HG03342 (cell line): Measurements from ENCODE around the gene SLC5A1.
"Not testable (repeated sequence)": the region's sequence is repeated elsewhere in the genome, so short reads cannot be mapped to it uniquely, and the experiment has no call there.

Experiments
- ATAC-seq: cut with Tn5 transposase; IDR thresholded peaks from one replicate; pipeline ENCODE4 v1.9.1; 2021; ENCODE audit warnings: mild to moderate bottlenecking, moderate library complexity; ENCODE audit not compliant: unreplicated experiment

The SLC5A1 gene

DNA sequence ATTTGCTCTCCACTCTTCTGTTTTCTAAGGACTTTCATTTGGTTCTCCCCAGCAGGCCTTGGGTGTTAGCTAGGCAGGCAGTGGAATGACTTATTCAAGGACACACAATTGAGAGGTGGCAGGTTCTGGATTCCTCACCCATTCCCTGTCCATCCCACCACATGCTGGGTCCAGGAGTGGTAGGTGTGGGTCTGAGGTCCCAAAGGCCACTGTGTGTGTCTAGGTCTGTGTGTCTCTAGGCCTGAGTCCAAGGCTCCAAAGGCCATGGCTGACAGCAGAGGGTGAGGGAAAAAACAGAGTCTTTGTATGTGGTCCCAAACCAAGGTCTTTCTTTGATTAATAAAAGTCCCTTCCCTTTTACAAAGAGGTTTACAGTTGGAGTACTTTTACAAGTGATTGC lies 40.8 kb downstream of the SLC5A1 start:
- ATAC-seq = no peak

- ATAC-seq = no peak
Measured at GRCh38 chr22:32088084-32088483, 45.0 kb downstream of the SLC5A1 start.

DNA sequence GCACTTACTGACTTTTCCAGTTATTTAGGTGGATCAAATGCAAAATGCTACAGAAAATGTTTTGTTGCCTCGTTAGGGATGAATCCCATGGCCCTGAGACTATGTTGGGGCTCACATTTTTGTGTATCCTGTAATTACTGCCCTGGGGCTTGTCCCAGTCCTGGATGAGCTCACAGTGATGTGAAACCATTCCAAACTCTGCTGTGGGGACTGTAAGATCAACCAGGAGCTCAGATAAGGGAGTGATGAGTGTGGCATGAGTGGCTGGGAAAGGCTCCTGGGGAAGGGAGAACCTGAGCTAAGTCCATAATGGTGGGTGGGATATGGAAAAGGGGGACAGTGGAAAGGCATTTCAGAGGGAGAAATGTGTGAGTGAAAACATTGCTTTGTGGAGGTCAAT lies 54.0 kb downstream of the SLC5A1 start:
- no peak for ATAC-seq

GRCh38 chr22:32097881-32098499 lies 54.9 kb downstream of the SLC5A1 start:
- ATAC-seq = no peak

DNA sequence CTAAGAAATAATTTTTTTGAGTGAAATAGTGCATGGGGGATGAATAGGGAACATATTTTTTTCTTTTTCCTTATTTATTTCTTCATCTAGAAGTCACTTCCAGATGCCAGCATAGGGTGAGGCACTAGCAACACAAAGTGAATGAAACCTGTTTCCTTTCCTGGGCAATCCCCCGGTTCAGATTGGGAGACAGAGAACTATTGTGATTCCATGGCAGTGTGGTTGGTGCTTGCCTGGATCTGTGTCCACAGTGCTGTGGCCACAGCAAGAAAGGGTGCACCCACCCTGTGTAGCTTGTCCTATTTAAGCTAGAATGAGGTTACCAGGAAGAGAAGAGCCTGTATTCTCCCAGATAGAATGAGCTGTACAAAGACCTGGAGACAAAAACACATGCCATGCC lies 57.6 kb downstream of the SLC5A1 start:
- no peak for ATAC-seq

DNA sequence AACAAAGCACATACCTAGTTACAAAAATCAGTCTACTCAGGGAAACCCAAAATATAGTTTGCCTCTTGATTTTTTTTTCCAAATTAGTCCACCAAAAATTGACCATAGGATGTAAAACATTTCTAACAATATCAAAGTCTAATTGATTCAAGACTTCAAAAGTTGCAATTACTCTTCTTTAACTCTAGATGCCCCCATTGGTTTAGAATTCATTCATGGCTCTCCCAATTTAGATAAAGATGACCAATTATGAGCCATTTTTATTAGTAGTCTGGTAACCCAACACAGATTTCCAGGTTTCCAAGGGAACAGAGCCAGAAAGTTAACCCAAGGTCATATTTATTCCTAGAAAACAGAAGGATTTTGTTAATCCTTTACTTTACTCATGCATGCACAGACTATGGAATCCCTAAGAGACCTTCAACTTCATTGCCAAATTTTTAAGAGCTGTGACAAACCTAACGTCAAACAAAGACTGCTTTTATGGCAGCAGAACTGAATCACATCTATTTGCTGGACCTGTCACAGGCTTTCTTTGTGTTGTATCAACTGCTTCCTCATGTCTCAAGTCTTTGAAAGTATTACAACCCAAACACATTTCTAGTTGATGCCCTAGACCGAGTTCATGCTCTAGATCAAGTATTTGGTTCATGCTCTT lies 60.7 kb downstream of the SLC5A1 start:
- ATAC-seq = no peak

DNA sequence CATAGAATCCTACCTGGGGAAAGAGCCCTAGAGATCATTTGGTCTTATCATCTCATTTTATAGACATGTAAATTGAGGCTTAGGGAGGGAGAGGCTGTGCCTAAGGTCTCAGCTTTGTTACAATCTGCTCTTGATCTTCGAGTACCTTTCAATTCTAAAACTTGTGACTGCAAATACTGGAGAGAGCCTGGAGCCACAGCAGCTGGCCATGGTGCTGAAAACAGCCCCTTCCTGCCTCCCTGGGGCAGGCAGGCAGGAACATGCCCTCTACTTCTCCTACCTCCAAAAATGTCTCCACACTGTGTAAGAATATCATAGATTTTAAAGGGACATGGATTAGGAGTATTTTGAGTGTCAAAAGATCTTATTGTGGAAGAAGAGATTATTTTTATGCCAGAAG lies 63.9 kb downstream of the SLC5A1 start:
- no peak for ATAC-seq

- ATAC-seq = no peak
Measured at GRCh38 chr22:32112380-32112779, 69.3 kb downstream of the SLC5A1 start.

DNA sequence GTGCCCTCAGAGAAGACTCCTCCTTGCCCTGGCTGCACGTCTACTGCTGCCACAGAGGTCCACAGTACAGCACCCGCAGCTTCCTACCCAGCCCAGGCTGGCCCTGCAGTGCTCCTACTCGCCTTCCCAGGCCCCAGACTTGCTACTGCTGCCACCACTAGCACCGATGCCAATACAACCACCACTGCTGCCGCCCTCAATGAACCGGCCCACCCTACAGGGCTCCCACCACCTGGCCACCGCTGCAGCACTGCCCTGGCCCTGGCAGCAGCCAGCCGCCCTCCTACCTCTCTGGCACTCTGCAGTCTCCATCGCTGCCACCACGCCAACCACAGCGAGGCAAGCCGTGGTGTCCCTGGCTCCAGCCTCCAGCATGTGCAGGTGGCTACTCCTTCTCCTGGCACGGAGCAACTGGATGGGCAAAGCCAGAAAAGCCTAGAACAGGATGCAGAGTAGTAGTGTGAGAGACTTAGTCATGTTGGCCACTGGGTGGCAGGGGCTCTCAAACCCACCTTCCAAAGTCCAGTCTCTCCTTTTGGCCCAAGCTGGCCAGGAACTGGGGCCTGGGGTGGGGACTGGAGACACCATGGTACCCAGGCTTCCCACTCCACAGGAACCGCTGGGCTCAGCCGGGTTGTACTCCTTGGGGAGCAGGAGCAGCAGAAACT lies 76.6 kb downstream of the SLC5A1 start:
- no peak for ATAC-seq

DNA sequence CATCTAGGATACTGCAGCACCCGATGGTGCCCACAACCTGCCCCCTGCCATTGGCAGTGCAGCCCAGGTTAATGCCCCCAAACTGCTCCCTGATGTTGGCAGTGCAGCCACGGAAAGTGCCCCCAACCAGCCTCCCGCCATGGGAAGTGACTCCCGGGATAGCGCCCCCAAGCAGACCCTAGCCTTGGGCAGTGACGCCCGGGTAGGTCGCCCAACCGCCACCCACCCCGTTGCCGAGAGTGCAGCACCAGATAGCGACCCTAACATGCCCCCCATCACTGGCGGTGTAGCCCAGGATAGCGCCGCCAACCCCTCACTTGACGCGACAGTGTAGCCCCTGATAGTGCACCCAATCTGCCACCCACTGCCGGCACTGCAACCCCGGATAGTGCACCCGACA lies 77.5 kb downstream of the SLC5A1 start:
- no peak for ATAC-seq

GRCh38 chr22:32122899-32123298 lies 79.8 kb downstream of the SLC5A1 start:
- no peak for ATAC-seq

DNA sequence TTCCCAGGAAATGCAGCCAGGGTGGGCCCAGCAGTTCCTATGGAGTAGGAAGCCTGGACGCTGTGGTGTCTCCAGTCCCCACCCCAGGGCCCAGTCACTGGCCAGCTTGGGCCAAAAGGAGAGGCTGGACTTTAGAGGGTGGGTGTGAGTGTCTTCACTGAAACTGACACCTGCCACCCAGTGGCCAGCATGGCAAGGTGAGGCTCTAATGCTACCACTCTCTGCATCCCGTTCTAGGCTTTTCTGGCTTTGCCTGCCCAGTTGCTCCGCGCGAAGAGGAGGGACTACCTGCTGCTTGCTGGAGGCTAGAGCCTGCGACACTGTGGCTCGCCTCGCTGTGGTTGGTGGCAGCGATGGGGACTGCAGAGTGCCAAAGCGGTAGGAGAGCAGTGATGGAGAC lies 80.6 kb downstream of the SLC5A1 start:
- no peak for ATAC-seq

GRCh38 chr22:32127904-32128303 lies 84.8 kb downstream of the SLC5A1 start:
- ATAC-seq = no peak

DNA sequence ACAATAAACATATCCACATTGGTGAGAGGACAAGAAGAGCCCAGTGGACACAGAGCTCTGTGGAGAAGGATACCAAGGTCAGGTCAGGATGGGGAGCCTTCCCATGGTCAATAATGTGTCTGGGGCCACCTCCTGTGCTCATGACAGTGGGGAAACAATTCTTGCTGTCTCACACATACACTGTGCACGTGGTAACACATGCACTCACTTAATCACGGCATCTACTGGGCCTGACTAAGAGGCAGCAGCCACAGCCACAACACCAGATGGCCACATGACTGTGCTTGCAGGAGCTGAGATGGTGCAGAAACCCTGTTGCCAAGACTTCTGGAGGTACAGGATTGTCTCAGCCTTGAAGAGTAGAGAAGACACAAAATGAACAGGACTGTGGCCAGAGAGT lies 87.4 kb downstream of the SLC5A1 start:
- no peak for ATAC-seq

GRCh38 chr22:32132126-32132525 lies 89.1 kb downstream of the SLC5A1 start:
- ATAC-seq = no peak

GRCh38 chr22:32132783-32133182 lies 89.7 kb downstream of the SLC5A1 start:
- no peak for ATAC-seq

GRCh38 chr22:32134796-32135195 lies 91.7 kb downstream of the SLC5A1 start:
- not testable (repeated sequence) for ATAC-seq

DNA sequence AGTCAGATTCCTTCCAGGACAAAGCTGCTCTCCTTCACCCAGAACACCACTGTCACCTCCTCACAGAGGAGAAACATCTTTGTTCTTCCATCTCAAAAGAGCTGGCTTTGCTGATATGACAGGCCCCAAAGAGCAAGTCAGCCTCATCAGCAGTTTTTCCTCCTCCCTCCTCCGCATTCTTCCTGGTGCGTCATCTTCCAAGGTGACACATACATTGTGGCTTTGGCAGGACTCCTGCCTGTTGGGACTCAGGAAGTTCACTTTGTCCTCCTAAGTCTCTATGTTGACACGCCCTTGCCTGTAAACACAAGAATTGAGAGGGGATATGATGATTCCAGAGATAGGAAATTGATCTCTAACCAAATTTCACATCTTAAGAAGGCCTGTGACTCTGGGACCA lies 92.9 kb downstream of the SLC5A1 start:
- ATAC-seq = not testable (repeated sequence)

DNA sequence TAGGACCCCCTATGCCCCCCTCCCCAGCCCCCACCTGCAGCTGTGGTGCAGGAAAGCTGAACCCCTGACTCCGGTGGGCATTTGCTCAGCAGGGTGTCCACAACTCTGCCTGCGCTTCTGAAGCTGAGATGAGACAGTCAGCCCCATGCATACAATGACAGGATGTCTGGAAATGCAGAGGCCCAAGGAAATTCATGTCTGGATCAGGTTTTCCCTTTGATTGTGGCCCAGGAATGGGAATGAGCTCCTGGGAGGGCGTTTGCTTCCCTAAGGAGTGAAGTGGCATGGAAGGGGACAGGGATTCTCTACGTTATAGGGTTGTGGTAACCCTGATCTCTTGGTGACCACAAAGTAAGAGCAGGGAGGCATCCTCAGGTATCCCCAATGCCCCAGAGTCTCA lies 93.8 kb downstream of the SLC5A1 start:
- ATAC-seq = not testable (repeated sequence)

DNA sequence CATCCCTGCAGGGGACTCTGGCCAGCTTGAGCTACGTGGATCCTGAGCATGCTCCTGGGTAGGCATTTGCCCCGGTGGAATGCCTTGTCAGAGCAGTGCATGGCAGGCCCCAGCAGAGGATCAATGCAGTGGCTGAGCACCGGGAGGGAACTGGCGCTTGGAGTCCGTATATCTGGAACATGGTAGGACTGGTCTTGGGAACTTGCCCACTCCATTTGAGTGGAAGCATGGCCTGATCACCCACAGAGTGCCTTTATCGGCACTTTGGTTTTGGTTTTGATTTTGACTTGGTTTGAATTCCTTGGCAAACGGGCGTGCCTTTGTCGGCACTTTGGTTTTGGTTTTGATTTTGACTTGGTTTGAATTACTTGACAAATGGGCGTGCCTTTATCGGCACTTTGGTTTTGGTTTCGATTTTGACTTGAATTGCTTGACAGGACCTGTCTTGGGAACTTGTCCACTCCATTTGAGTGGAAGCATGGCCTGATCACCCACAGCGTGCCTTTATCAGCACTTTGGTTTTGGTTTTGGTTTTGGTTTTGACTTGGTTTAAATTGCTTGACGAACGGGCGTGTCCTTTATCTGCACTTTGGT lies 94.8 kb downstream of the SLC5A1 start:
- not testable (repeated sequence) for ATAC-seq

DNA sequence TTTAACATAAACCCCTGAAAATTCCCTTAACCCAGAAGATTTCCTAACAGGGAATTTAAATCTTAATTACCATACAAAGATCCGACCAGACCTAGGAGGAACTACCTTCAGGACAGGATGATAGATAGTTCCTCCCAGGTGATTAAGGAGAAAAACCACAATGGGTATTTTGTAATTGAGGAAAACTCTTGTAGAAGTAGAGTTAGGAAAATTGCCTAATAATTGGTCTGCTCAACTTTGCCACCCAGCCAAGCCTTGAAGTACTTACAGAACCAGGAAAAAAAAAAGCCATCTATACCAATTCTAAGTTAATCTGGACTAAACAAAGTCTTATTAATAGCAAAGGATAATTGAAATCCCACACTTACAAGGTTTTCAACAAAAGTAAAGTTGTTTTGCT lies 95.5 kb downstream of the SLC5A1 start:
- not testable (repeated sequence) for ATAC-seq

DNA sequence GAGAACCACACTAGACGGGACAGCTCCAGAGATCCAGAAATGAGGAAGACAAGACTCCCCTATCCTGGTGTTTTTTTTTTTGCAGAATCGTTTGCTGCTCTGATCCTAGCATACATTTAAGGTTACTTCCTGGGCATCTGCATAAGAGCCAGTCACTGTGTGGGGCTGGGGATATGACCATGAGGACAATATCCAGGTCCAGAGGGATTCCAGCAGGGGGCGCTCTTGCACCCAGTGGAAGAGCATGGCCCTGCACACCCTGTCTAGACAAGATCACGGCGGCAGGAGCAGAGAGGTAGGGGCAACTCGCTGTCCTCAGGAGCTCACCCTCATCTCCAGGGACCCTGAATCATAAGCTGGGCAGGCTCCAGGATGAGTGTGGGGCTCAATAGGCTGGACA lies 97.6 kb downstream of the SLC5A1 start:
- not testable (repeated sequence) for ATAC-seq
